ENCODE measurements around the gene DPM1. TPM values are rescaled to one million over a fixed set of nuclear protein-coding genes. Genes with fewer than 3 reads are reported as not detected.

DPM1 gene
- total and polyA plus RNA-seq, 2 donors, result 69.5 to 80.9 TPM

GRCh38 chr20:50916257-50916656 lies 42.1 kb downstream of the DPM1 start:
- Histone ChIP-seq H3K36me3 (ENCODE audit: control insufficient read depth in 2 of 2, insufficient read depth in 2 of 2, low read length in 1 of 2) (peaks cover 6 to 34% of the 10 kb centered on the region in 2 donors), H3K4me3 (ENCODE audit: low read length in 2 of 2) (no peak overlapping the region), H3K27ac (ENCODE audit: low read depth in 1 of 2, low read length in 1 of 2) (no peak overlapping the region), H3K9me3 (ENCODE audit: control insufficient read depth in 2 of 2, insufficient read depth in 1 of 2, low read length in 1 of 2) (no peaks in the 10 kb centered on the region), H3K27me3 (ENCODE audit: control insufficient read depth in 2 of 2, insufficient read depth in 1 of 2, low read length in 1 of 2) (no peaks in the 10 kb centered on the region), H3K4me1 (ENCODE audit: control insufficient read depth in 2 of 2, insufficient read depth in 2 of 2, low read length in 2 of 2) (no peaks in the 10 kb centered on the region)
- no peak for DNase-seq (ENCODE audit: low read depth in 6 of 9, low spot score in 9 of 9)
- WGBS, result 81% methylated on average over 5 of the region's 5 CpGs

- no peaks in the 10 kb centered on the region for H3K27me3 ChIP-seq (ENCODE audit: control insufficient read depth in 2 of 2, insufficient read depth in 1 of 2, low read length in 1 of 2)
- WGBS, result 85% methylated on average over 3 of the region's 3 CpGs
- H3K9me3 ChIP-seq (ENCODE audit: control insufficient read depth in 2 of 2, insufficient read depth in 1 of 2, low read length in 1 of 2), result no peaks in the 10 kb centered on the region
- no peak overlapping the region for H3K27ac ChIP-seq (ENCODE audit: low read depth in 1 of 2, low read length in 1 of 2)
- H3K4me1 ChIP-seq (ENCODE audit: control insufficient read depth in 2 of 2, insufficient read depth in 2 of 2, low read length in 2 of 2), result no peaks in the 10 kb centered on the region
- peaks cover 6 to 34% of the 10 kb centered on the region in 2 donors for H3K36me3 ChIP-seq (ENCODE audit: control insufficient read depth in 2 of 2, insufficient read depth in 2 of 2, low read length in 1 of 2)
- no peak overlapping the region for H3K4me3 ChIP-seq (ENCODE audit: low read length in 2 of 2)
- DNase-seq (ENCODE audit: low read depth in 6 of 9, low spot score in 9 of 9), result no peak
Observed at GRCh38 chr20:50915424-50915823, 42.9 kb downstream of the DPM1 start.

GRCh38 chr20:50913690-50914375 lies 44.5 kb downstream of the DPM1 start:
- Histone ChIP-seq H3K4me1 (ENCODE audit: control insufficient read depth in 2 of 2, insufficient read depth in 2 of 2, low read length in 2 of 2) (no peaks in the 10 kb centered on the region), H3K4me3 (ENCODE audit: low read length in 2 of 2) (no peak overlapping the region), H3K36me3 (ENCODE audit: control insufficient read depth in 2 of 2, insufficient read depth in 2 of 2, low read length in 1 of 2) (peaks cover 9 to 29% of the 10 kb centered on the region in 2 donors), H3K27me3 (ENCODE audit: control insufficient read depth in 2 of 2, insufficient read depth in 1 of 2, low read length in 1 of 2) (no peaks in the 10 kb centered on the region), H3K27ac (ENCODE audit: low read depth in 1 of 2, low read length in 1 of 2) (no peak overlapping the region), H3K9me3 (ENCODE audit: control insufficient read depth in 2 of 2, insufficient read depth in 1 of 2, low read length in 1 of 2) (no peaks in the 10 kb centered on the region)
- DNase-seq (ENCODE audit: low read depth in 6 of 9, low spot score in 9 of 9), result no peak
- 90% methylated on average over 2 of the region's 2 CpGs for WGBS

- Histone ChIP-seq H3K9me3 (ENCODE audit: control insufficient read depth in 2 of 2, insufficient read depth in 1 of 2, low read length in 1 of 2) (no peaks in the 10 kb centered on the region), H3K4me1 (ENCODE audit: control insufficient read depth in 2 of 2, insufficient read depth in 2 of 2, low read length in 2 of 2) (no peaks in the 10 kb centered on the region), H3K27me3 (ENCODE audit: control insufficient read depth in 2 of 2, insufficient read depth in 1 of 2, low read length in 1 of 2) (no peaks in the 10 kb centered on the region), H3K4me3 (ENCODE audit: low read length in 2 of 2) (no peak overlapping the region), H3K36me3 (ENCODE audit: control insufficient read depth in 2 of 2, insufficient read depth in 2 of 2, low read length in 1 of 2) (peaks cover 13 to 30% of the 10 kb centered on the region in 2 donors), H3K27ac (ENCODE audit: low read depth in 1 of 2, low read length in 1 of 2) (no peak overlapping the region)
- 91% methylated on average over 1 of the region's 1 CpG for WGBS
- no peak for DNase-seq (ENCODE audit: low read depth in 6 of 9, low spot score in 9 of 9)
Observed at GRCh38 chr20:50911716-50912115, 46.6 kb downstream of the DPM1 start.

GRCh38 chr20:50911030-50911429 lies 47.3 kb downstream of the DPM1 start:
- Histone ChIP-seq H3K36me3 (ENCODE audit: control insufficient read depth in 2 of 2, insufficient read depth in 2 of 2, low read length in 1 of 2) (peaks cover 13 to 23% of the 10 kb centered on the region in 2 donors), H3K4me1 (ENCODE audit: control insufficient read depth in 2 of 2, insufficient read depth in 2 of 2, low read length in 2 of 2) (no peaks in the 10 kb centered on the region), H3K27me3 (ENCODE audit: control insufficient read depth in 2 of 2, insufficient read depth in 1 of 2, low read length in 1 of 2) (no peaks in the 10 kb centered on the region), H3K9me3 (ENCODE audit: control insufficient read depth in 2 of 2, insufficient read depth in 1 of 2, low read length in 1 of 2) (no peaks in the 10 kb centered on the region), H3K27ac (ENCODE audit: low read depth in 1 of 2, low read length in 1 of 2) (no peak overlapping the region), H3K4me3 (ENCODE audit: low read length in 2 of 2) (no peak overlapping the region)
- 94% methylated on average over 3 of the region's 3 CpGs for WGBS
- DNase-seq (ENCODE audit: low read depth in 6 of 9, low spot score in 9 of 9), result no peak

- Histone ChIP-seq H3K27ac (ENCODE audit: low read depth in 1 of 2, low read length in 1 of 2) (no peak overlapping the region), H3K9me3 (ENCODE audit: control insufficient read depth in 2 of 2, insufficient read depth in 1 of 2, low read length in 1 of 2) (no peaks in the 10 kb centered on the region), H3K36me3 (ENCODE audit: control insufficient read depth in 2 of 2, insufficient read depth in 2 of 2, low read length in 1 of 2) (peaks cover 10 to 20% of the 10 kb centered on the region in 2 donors), H3K27me3 (ENCODE audit: control insufficient read depth in 2 of 2, insufficient read depth in 1 of 2, low read length in 1 of 2) (no peaks in the 10 kb centered on the region), H3K4me1 (ENCODE audit: control insufficient read depth in 2 of 2, insufficient read depth in 2 of 2, low read length in 2 of 2) (no peaks in the 10 kb centered on the region), H3K4me3 (ENCODE audit: low read length in 2 of 2) (no peak overlapping the region)
- WGBS, result 96% methylated on average over 3 of the region's 3 CpGs
- DNase-seq (ENCODE audit: low read depth in 6 of 9, low spot score in 9 of 9), result no peak
Observed at GRCh38 chr20:50909413-50909812, 48.9 kb downstream of the DPM1 start.

GRCh38 chr20:50904067-50904570 lies 54.2 kb downstream of the DPM1 start:
- Histone ChIP-seq H3K4me3 (ENCODE audit: low read length in 2 of 2) (no peak overlapping the region), H3K27me3 (ENCODE audit: control insufficient read depth in 2 of 2, insufficient read depth in 1 of 2, low read length in 1 of 2) (no peaks in the 10 kb centered on the region), H3K27ac (ENCODE audit: low read depth in 1 of 2, low read length in 1 of 2) (no peak overlapping the region), H3K4me1 (ENCODE audit: control insufficient read depth in 2 of 2, insufficient read depth in 2 of 2, low read length in 2 of 2) (no peaks in the 10 kb centered on the region), H3K36me3 (ENCODE audit: control insufficient read depth in 2 of 2, insufficient read depth in 2 of 2, low read length in 1 of 2) (peaks cover 31 to 52% of the 10 kb centered on the region in 2 donors), H3K9me3 (ENCODE audit: control insufficient read depth in 2 of 2, insufficient read depth in 1 of 2, low read length in 1 of 2) (no peaks in the 10 kb centered on the region)
- 96% methylated on average over 6 of the region's 6 CpGs for WGBS
- DNase-seq (ENCODE audit: low read depth in 6 of 9, low spot score in 9 of 9), result no peak

- no peaks in the 10 kb centered on the region for H3K4me1 ChIP-seq (ENCODE audit: control insufficient read depth in 2 of 2, insufficient read depth in 2 of 2, low read length in 2 of 2)
- 91% methylated on average over 8 of the region's 8 CpGs for WGBS
- H3K9me3 ChIP-seq (ENCODE audit: control insufficient read depth in 2 of 2, insufficient read depth in 1 of 2, low read length in 1 of 2), result no peaks in the 10 kb centered on the region
- DNase-seq (ENCODE audit: low read depth in 6 of 9, low spot score in 9 of 9), result no peak
- peaks cover 31 to 56% of the 10 kb centered on the region in 2 donors for H3K36me3 ChIP-seq (ENCODE audit: control insufficient read depth in 2 of 2, insufficient read depth in 2 of 2, low read length in 1 of 2)
- no peak overlapping the region for H3K27ac ChIP-seq (ENCODE audit: low read depth in 1 of 2, low read length in 1 of 2)
- H3K4me3 ChIP-seq (ENCODE audit: low read length in 2 of 2), result no peak overlapping the region
- H3K27me3 ChIP-seq (ENCODE audit: control insufficient read depth in 2 of 2, insufficient read depth in 1 of 2, low read length in 1 of 2), result no peaks in the 10 kb centered on the region
Observed at GRCh38 chr20:50903353-50904051, 54.8 kb downstream of the DPM1 start.

- 96% methylated on average over 1 of the region's 1 CpG for WGBS
- H3K9me3 ChIP-seq (ENCODE audit: control insufficient read depth in 2 of 2, insufficient read depth in 1 of 2, low read length in 1 of 2), result no peaks in the 10 kb centered on the region
- H3K4me3 ChIP-seq (ENCODE audit: low read length in 2 of 2), result no peak overlapping the region
- no peaks in the 10 kb centered on the region for H3K27me3 ChIP-seq (ENCODE audit: control insufficient read depth in 2 of 2, insufficient read depth in 1 of 2, low read length in 1 of 2)
- no peaks in the 10 kb centered on the region for H3K4me1 ChIP-seq (ENCODE audit: control insufficient read depth in 2 of 2, insufficient read depth in 2 of 2, low read length in 2 of 2)
- no peak for DNase-seq (ENCODE audit: low read depth in 6 of 9, low spot score in 9 of 9)
- no peak overlapping the region for H3K27ac ChIP-seq (ENCODE audit: low read depth in 1 of 2, low read length in 1 of 2)
- H3K36me3 ChIP-seq (ENCODE audit: control insufficient read depth in 2 of 2, insufficient read depth in 2 of 2, low read length in 1 of 2), result peaks cover 35 to 62% of the 10 kb centered on the region in 2 donors
Observed at GRCh38 chr20:50901301-50901700, 57.0 kb downstream of the DPM1 start.

Data from thymus (tissue), 11 donors.